ENCODE measurements around the gene MACROD2.

The MACROD2 gene

DNA sequence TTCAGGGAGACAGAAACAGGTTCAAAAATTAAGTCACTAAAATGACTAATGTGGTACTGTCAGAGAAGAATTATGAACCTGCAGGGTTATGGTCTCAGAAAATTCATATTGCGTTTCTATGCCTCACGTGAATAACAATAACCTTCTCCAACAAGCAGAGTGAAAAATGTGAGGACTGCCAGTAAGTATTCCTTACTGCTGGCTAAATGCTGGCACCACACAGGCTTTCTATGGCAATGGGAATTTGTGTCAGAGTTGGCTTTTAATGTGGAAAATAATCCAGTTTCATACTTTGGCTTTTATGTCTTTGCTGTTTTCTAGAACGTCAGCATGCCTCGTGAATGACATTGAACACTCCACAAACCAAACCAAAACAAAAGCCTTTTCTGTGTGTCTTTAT is 1922.0 kb downstream of the MACROD2 start:
- no peak for DNase-seq (ENCODE audit: low spot score)

DNA sequence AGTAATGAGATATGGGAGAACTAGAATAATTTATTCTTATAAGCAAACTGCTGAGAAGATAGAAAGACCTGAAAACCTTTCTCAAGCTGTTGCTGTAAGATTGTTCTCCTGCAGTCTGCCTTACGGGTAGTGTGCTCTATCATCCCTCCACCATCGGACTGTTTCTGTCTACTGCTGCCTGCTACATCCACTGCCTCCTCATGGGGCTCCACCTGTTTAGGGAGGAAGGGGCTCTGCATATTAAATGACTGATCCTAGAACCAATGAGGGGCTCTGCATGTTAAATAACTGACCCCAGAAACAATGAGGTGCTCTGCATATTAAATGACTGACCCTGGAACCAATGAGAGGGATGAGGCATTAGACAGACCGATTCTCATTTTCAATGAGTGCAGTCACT is 1923.3 kb downstream of the MACROD2 start:
- no peak for DNase-seq (ENCODE audit: low spot score)

DNA sequence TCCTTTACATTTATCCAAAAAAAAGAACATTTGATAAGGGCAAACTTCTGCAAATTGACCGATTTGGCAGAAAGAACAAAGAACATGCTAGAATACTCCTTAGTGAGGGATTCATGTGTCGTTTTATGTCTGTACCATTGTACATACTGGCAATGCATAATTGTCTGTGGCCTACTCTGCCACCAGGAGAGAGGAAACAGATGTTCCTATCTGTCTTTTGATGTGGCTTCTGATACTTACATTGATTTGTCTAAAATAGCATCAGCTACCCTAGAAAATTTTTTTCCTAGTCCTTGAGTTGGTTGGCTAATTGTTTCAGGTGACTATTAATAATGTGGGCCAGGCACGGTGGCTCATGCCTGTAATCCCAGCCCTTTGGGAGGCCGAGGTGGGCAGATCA is 1923.8 kb downstream of the MACROD2 start:
- DNase-seq (ENCODE audit: low spot score), result no peak

DNA sequence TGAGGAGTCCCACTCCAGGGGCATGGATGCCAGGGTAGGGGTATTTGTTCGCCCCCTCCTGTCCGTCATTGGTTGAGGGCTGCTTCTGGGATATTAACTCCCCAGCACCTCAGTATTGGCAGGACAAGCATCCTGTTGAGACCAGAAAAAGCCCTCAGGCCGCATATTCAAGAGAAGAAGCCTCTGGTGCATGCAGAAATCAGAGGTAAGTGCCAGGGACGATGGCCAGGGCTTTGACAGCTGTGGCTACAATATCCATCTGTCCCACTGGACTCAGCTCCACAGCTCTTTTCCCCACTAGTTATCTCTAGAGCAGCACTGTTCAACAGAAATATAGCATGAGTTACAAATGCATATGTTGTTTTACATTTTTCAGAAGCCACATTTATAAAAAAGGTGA is 1926.6 kb downstream of the MACROD2 start:
- DNase-seq (ENCODE audit: low spot score), result no peak

DNA sequence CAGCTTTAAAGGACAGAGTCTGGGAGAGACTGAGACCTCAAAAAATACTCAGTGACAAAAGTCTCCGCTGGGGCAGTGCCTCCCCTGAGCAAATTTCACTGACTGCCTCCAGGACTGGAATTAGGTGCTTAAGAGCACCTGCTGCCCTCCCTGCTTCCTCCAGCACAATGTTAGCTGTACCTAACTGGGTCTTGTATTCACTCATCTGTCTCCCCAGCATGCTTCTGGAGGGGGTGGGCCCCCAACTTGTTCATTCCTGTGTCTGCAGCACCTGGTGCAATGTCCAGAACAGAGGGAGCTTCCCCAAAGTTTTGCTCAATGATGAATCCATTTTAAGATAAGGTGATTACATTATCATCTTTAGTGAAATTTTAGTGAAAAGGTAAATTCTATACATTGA is 1927.2 kb downstream of the MACROD2 start:
- no peak for DNase-seq (ENCODE audit: low spot score)

DNA sequence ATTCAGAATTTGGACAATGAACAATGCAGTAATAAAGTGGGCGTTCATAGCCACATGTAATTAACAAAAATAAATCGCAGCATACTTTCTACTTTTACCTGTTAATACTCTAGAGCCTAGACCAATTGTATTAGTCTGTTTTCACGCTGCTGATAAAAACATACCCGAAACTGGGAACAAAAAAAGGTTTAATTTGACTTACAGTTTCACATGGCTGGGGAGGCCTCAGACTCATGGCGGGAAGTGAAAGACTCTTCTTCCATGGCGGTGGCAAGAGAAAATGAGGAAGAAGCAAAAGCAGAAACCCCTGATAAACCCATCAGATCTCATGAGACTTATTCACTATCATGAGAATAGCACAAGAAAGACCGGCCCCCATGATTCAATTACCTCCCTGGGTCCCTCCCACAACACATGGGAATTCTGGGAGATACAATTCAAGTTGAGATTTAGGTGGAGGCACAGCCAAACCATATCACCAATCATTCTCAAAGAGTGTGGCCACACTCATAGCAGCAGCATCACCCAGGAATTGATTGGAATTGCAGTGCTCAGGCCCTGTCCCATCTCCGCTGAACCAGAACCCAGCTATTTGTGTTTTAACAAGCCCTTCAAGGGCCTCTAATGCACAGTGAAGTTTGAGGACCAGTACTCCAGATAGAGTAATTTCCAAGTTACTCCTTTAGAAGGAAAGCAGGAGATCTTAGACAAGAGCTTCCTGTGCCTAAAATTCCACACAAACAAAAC is 1927.9 kb downstream of the MACROD2 start:
- DNase-seq (ENCODE audit: low spot score), result no peak

DNA sequence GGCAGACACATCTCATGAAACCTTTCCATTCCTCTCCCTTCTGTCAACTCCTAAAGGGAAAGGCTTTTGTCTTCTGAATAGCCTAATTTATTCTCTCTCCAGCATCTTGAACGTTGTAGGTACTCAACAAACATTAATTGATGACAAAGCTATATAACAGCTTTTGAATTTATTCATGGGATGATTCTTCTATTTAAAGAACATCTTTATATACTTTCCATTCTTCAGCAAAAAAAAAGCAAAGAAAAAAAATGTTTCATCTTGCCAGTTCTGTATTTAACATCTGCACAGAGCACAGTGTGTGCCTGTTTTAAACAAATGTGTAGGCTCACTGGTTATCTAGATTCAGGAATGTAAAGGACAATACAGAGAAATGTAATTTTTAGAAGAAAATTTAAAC is 1929.2 kb downstream of the MACROD2 start:
- DNase-seq (ENCODE audit: low spot score), result no peak

DNA sequence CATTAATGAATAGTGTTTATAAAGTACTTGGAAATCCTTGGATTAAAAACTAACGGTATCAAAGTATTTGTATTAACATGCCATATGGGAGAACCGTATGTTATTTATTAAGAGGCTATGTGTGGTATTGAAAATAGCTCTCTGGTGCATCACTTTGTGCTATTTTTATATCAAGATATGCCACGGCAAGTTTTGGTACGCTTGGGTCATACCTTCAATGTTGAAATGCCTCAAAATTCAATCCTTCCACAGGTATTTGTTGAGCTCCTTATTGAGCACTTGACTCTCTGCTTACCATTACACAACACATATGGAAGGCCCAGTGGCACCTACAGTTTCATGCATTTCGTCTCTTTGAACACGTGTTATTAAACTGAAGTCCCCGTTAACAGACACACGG is 1930.1 kb downstream of the MACROD2 start:
- DNase-seq (ENCODE audit: low spot score), result no peak

DNA sequence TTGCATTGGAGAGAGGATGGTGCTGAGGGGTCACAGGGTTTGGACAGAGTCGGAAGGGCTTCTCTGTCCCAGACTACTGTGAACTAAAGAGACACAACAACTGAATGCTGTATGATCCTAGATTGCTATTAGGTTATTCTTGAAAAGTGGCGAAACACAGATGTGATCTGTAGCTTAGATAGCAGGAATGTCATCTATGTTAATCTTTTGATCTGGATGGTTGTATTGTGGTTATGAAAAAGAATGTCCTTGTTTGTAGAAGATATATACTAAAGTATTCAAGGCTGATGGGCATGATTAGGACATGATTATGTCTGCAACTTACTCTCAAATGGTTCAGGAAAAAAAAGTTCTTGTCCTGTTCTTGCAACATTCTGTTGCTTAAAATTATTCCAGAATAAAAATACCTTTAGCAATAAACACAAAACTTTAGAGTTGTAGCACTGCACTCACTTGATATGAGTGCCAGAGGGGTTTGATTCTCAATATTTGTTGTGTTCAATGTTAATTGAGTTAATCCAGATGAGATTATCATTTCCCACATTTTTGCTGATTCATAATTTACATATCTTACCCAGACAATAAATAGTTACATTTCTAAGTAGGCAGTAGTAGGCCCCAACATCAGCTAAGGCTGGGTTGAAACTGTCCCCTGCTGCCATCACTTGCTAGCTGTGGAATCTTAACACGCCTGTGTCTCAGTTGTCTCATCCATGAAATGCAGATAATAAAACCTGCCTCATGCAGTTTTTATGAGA is 1932.8 kb downstream of the MACROD2 start:
- DNase-seq (ENCODE audit: low spot score), result no peak

DNA sequence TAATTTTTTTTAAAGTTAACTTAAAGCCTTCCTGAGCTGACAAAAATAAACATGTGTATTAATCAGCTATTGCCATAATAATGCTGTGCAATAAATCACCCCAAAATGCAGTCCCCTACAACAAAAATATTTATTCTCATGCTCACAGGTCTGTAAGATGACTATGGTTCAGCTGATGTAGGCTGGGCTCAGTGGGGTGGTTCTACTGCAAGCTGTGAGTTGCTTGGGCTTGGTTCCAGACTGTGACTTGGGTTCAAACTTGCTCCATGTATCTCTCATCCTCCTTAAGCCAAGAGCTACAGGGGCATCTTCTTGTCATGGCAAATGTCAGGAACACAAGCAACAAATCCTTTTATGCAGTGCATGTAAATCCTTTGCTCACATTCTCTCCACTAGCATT is 1933.6 kb downstream of the MACROD2 start:
- no peak for DNase-seq (ENCODE audit: low spot score)

DNA sequence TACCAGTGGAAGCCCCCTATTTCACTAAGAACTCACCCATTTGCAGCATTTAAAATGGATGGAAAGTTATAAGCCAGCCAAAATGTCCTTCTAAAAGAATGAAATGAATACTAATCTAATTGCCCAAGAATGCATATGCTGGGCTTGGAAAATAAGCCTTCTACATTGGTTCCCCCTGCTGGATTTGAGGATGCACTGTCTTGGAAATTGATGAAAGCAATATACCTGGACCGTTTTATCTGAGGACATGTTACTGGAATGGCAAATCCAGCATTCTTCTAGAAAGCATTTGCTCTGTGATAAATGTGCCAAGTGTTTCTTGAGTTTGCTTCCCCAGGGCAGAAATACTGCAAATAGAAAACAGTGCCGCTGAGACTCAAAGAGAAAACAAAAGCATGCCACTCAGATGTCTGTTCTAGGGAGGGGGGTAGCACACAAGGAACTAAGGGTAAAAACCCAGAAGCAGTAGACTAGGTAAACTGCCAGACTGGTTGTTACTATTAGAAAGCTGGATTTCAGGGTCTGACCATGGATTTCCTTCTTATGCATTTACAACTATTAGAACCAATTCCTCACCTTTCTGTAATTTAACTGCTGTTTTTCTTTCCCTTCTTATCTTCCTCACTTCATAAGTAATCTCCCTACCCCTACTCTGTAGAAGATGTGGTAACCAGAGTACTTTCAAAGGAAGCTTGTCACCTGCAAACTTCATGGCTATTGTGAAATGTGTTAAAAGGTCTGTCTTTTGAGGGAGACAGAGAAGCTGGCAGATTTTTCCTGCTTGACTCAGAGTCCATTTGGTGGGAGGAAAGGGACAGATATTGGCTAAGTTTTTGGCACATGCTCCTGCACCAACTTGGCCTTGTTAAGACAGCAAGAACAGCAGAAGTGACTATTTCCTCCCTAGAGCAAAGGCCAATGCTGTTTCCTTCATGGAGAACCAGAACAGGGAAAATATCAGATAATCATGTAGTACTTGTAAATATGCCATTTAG is 1935.3 kb downstream of the MACROD2 start:
- DNase-seq (ENCODE audit: low spot score), result peak; percentile 60

DNA sequence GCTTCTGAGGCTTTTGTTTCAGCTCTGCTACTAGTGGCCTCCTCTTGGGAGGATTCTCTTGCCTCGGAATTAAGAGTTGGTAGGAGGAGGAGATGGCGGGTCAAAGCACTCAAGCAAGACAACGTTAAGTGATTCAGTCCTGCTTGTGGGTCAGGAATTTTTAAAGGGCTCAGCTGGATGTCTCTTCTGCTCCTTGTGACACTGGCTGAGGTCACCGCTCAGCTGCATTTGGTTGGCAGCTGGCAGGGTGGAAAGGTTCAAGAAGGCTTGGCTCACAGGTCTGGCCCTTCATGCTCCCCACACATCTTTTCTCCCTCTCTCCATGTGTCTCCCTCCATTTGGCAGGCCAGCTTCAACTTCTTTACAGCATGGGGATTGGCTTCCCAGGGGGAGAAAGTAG is 1936.6 kb downstream of the MACROD2 start:
- DNase-seq (ENCODE audit: low spot score), result no peak

DNA sequence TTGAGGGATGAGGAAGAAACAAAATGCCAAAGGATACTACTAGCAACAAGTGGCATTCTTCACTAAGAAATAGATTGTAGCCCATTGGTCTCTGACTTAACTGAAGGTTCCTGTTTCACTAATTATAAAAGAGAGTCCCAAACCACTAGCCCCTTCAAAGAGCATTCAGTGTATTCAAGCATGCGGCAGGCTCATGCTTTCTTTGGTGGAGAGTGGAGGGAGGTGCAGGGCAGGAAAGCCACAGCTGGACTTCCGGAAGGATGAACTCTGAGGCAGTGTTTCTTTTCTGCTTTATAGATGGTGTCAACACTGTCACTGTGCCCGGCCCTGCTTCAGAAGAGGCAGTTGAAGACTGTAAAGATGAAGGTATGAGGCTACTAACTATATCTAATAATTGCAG is 1941.9 kb downstream of the MACROD2 start:
- DNase-seq (ENCODE audit: low spot score), result no peak

DNA sequence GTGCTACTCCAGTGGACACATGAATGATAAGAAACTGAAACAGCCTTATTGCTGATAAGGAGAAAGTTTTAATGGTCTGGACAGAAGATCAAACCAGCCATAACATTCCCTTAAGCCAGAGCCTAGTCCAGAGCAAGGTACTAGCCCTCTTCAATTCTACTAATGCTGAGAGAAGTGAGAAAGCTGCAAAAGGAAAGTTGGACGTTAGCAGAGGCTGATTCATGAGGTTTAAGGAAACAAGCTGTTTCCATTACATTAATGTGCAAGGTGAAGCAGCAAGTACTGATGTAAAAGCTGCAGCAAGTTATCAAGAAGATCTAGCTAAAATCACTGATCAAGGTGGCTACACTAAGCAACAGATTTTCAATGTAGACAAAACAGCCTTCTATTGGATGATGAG is 1943.5 kb downstream of the MACROD2 start:
- no peak for DNase-seq (ENCODE audit: low spot score)

DNA sequence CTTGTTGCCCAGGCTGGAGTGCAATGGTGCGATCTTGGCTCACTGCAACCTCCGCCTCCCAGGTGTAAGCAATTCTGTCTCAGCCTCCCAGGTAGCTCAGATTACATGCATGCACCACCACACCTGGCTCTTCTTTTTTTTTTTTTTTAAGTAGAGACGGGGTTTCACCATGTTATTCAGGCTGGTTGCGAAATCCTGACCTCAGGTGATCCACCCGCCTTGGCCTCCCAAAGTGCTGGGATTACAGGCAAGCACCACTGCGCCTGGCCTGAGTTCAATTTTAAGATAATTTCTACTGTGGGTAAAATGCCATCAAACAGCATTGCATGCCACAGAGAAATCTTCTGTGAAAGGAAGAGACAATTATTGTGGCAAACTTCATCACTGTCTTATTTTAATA is 1944.8 kb downstream of the MACROD2 start:
- DNase-seq (ENCODE audit: low spot score), result no peak

DNA sequence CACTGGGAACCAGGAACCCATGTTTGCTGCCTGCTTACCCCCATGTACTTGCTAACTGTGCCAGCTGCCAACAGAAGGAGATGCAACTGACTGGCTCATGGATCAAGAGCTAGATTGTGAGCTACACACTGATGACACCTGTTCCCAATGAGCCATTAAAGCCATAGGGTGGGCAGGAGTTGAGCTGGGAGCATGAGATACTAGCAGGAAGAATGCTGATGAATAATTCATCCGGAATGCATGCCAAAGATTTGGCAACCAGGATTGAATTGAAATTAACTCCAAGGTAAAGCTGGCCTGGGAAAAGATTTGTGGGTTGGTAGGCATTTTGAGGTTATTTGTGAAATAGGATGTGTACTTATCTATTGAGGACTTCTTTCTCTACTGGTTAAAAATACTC is 1946.8 kb downstream of the MACROD2 start:
- DNase-seq (ENCODE audit: low spot score), result no peak

DNA sequence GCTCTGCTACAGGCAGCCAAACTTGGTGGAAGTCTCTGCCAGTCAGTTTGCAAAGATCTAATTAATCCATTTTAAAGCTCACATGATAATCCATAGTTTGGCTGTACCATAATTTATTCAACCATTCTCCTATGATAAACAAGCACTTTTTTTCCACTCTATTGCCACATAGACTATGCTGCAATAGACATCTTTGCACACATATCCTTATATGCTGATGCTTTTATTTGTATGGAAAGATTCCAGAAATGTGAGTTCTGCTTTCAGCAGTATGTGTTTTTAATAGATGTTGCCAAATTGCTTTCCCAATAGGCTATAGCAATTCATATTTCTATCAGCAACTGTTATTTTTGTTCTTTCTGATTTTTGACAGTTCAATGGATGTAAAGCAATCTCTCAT is 1950.0 kb downstream of the MACROD2 start:
- no peak for DNase-seq (ENCODE audit: low spot score)

DNA sequence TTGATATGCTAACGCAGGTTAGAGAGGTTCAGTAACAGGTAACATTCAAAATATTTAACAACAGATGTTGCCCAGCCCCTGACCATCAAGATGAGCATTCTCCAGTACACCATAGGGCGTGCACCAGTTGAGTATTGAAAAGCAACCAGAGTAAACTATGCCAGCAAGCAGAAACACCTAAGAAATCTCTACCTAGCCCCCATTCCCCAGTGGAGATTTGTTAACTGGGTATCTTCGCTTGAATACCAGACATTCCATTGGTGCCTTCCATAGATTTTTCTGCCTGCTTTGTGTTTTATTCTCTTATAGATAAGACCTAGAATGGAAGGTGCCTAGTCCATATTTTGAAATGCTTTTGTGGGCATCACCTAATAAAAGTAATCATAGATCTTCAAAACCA is 1954.1 kb downstream of the MACROD2 start:
- no peak for DNase-seq (ENCODE audit: low spot score)

DNA sequence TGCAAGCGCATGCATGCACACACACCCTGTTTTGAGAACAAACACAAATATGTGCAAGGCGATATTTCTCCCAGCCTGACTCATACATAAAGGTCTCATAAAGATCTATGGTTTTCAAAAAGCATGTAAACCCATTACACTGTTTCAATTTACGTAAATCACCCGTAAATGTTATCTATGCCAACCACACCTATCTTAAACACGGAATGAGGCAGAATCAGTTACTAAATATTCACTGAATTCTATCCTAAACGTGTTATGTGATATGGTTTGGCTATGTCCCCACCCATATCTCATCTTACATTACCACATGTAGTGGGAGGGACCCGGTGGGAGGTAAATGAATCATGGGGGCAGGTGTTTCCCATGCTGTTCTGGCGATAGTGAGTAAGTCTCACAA is 1956.3 kb downstream of the MACROD2 start:
- DNase-seq (ENCODE audit: low spot score), result no peak

DNA sequence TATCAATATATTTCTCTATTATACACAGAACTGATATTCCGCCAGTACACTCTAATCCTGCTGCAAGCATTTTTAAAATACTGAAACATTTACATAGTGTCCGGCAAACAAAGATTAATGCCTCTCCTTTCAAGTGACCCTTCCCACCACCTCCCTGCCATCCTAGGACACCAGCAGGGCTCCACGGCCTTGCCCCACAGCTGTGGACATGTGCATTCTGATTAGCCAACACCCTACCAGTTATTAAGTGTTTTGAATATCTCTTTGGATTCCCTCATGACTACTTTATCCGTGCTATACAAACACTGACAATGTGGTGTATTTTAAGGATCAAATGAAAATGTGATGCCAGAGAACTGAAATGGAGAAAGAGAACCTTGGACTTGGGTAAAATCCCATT is 1962.8 kb downstream of the MACROD2 start:
- no peak for DNase-seq (ENCODE audit: low spot score)

DNA sequence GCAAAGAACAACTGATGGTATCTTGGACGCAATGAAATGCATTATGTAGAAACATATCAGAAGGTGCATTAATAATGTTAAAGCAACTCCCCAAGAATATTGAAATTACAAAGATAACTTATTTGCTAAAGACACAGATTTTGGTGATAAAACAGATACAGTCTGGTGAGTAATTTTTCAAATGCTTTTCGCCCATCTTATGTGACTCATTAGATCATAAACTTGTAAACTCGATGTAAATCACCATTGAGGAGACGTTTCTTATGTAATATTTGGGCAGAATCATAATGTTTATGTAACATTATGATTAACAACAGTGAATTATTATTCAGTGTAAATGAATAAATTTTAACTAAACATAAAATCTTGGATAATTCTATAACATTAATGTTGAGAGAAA is 1969.8 kb downstream of the MACROD2 start:
- DNase-seq (ENCODE audit: low spot score), result no peak

DNA sequence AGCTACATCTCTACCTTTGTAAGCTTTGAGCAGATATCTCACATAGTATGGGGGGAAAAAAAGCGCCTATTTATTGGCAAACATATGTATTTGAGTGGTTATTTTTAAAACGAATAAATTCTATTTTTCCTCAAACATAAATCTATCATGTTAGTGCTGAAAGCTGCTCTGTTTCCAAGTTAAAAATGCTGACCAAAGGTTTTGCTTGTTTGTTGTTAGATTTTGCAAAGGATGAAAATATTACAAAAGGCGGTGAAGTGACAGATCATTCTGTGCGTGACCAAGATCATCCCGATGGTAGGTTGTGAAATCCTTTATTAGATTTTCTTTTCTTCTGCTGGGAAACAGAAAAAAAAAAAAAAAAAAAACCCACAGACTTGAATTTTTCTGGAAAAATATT is 1972.0 kb downstream of the MACROD2 start:
- no peak for DNase-seq (ENCODE audit: low spot score)

Measured in kidney capillary endothelial cell (primary cell).